HTERT RPE-1 (cell line): ENCODE results near the gene C4BPA.

ENCODE experiments used
- in situ Hi-C: fragments of 300-500 bp; cut with MboI; formaldehyde crosslinking; loops from 4 replicates; pipeline ENCODE4 v1.14.3; 2020; ENCODE audit warnings: low sequenced_read_pairs

The C4BPA gene

DNA sequence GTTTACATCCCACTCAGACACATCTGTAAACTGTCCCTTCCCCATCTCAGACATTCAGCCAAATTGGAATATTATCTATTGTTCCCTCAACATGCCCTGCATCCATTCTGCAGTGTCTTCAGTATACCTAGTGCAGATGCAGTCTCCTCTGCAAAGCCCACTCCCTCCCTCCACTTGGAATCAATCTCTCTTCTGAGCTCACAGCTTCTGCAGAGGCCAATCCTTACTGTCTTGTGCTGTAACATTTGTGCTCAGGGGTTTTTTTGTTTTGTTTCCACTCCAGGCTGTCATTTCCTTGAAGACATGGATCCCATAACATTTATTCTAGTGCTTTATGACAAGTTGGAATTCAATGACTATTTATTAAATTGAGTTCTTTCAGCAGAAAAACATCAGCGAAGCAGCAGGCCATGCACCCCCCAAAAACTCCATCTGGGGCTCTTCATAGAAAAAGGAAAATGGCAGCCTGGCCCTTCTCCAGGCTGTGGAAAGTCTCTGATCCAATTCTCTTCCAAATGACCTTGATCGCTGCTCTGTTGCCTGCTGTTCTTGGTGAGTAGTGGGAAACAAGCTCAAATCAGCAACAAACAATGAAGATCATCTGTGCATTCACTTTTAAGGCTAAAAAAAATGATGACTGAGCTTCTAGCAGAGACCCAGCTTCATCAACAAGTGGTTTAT is 8.7 kb downstream of the C4BPA start:
- in situ Hi-C loops, result no loop called here

DNA sequence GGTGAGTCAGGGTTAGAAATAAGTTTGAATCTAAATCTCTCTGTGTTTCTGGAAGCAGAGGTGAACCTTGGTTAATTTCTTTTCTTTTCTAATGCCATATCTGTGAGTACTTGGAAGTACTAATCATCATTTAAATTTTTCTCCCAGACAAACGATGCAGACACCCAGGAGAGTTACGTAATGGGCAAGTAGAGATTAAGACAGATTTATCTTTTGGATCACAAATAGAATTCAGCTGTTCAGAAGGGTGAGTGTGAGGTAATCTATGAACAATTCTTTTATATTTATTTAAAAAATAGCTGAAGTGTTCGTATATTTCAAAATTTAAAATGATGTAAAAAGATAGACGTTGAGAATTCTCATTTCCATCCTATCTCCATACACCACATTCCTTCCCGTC is 11.2 kb downstream of the C4BPA start:
- in situ Hi-C loops, result no loop called here

DNA sequence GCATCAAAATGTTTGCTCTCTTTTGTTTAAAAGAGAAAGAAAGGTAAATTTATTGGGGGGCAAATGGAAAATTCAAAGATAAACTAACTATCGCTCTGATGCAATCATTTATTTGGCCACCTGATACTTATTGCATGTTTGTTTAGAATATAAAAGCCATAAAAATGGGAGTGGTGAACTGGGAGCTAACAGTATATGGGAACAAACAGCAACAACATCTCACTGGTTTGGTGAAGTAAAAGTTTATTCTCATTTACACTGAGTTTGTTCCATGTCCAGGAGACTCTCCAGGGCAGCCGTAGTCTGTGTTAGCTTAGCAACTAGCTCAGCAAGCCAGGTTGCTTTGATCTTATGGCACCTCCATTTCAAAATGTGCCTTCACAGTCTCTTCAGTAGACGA is 20.4 kb downstream of the C4BPA start:
- in situ Hi-C loops, result no loop called here

DNA sequence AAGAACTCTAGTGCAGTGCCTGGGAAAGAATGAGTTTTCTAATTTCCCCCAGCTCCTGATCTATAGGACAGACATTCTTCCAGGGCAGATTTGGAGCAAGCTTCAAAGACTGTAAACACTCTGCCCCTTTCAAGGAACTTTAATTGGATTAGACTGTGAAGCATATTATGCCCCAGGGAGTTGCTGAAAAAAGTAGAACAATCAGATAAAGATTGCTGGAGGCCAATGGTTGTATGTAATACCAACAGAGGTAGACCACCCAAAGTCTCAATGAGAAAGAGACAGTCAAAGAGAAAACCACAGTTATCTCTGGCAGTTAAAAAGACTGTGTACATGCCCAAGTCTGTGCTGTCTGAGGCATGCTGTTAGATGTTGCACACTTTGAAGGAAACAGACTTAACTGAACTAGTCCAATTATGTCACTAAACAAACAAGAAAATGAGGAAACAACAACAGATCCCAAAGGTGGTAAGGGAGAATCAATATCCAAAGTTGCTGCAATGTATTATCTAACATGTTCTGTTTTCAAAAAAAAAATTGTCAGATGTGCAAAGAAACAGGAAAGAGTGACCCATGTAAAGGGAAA is 24.4 kb downstream of the C4BPA start:
- in situ Hi-C loops, result no loop called here

DNA sequence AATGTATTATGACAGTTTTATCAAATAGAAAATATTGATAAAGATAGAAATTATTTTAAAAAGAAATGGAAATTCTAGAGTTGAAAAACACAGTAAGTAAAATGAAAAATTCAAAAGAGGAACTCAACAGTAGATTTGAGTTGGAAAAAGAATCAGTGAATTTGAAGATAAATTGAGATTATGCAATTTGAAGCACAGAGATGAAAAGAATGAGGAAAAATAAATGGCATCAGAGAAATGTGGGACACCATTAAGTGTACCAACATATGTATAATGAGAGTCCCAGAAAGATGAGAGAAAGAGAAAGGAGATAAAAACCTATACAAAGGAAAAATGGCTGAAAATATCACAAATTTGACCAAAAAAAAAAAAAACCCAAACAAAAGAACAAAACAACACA is 25.0 kb downstream of the C4BPA start:
- in situ Hi-C loops, result no loop called here

DNA sequence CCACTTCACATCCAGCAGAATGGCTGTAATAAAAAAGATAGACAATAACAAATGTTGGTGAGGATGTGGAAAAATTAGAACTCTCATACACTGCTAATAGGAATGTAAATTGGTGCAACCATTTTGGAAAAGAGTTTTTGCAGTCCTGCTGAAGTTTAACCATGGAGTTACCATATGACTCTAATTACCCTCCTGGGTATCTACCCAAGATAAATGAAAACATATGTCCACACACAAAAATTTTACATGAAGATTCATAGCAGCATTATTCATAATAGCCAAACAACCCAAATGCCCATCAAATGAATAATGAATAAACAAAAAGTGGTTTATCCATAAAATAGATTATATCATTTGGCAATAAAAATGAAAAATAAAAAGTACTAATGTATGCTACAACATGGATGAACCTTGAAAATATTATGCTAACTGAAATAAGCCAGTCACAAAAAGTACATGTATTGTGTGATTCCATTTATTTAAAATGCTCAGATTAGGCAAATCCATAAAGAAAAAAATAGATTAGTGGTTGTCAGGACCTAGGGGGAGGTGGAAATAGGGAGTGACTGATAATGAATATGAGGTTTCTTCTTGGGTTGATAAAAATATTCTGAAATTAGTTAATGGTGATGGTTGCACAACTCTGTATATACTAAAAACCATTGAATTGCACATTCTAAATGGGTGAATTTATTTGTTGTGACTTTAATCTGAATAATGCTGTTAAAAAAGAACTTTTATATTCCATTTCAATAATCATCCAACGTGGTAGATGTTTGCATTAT is 26.4 kb downstream of the C4BPA start:
- in situ Hi-C loops, result no loop called here

DNA sequence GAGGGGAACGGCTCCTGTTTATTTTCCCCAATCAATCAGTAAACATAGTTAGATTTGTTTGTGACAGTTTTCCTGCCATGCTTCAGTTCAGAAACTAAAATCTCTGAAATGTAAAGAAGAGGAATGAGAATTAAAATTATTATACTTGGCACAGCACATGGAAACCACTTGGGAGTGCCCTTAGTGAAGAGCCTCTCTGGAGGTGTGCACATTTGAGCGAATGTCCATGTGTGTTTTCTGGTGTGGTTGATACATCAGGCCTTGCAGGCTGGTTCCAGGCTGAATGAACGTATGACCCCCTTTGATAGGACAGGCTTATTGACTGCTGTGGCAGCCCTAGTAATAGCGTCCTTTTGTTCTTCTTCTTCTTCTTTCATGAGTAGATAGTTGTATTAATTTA is 27.1 kb downstream of the C4BPA start:
- in situ Hi-C loops, result no loop called here

DNA sequence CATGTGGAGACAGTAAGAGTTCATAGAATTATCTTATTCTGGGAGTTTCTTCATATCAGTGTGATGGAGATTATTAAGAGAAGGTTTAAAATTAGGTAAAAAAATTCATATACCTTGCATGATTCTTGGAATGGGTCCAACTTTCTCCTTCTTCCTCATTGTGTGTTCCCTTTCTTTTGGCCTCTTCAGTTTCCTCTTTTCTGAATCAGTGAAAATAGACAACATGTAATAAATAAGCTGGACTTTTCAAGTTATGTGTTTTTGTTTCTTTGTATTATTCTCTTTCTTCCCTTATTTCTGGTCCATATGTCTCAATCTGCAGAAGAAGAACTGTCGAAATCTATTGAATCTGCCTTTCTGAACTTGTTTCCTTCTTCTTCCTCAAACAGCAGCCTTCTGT is 30.5 kb downstream of the C4BPA start:
- in situ Hi-C loops, result no loop called here

DNA sequence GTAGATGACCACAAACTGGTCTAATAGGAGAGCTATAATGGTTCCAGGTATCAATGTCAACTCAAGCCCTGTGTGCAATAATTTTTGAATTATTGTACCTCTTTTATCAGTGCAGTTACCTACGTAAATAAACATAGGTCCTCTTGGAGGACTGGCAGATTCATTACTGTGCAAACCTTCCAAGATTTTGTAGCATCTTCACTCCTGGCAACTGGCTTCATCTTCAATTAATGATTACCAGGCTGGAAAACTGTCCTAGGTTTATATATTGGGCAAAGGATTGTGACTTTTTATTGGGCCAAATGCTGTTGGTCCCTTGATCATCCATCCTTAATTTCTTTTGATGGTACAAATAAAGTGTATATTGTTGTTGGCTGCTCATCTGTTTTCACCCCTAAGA is 35.6 kb downstream of the C4BPA start:
- in situ Hi-C loops, result no loop called here

DNA sequence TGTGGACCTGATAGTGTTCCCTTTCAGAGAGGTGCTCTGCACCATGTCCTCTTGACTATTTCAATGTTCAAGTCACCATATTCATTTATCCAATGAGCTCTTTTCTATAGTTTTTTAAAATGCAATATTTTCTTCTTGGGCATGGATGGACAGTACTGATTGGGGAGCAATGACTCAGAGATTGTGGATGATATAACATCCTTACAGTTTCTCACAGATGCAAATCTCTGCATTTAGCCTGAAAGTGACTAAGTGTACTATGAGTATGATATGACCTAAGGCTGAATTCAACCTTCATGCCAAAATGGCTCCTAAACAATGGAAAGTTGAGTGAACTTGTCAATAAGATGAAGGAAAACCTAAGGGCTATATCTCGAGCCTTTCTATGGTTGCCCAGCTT is 36.5 kb downstream of the C4BPA start:
- in situ Hi-C loops, result no loop called here

DNA sequence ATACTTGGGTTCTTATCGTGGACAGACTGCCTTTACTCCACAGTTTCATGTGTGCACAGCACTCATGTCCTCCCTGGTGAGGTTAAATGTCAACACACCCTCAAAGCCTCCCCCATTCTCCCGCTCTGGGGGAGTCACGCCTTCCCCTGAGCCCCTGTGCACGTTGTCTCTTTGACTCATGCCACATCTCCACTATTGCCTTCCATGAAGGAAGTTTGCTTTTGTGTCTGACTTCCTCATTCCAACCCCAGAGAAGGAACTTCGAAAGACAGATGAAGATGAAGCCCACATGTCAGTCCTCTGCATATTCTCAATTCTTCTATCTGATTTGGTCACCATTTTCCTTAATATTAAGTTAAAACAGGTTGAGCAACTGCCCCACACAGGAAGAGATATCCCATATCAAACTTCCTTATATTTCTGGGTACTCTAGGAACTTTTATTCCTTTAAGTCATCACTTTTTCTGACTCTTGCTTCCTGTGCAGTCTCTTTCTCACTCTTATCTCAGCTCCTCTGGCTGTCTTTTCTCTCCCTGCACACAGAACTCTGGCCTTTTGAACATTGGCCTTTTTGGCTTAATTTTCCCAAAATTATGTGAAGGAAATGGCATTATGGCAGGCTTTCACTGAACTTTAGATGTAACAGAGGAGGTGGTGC is 41.5 kb downstream of the C4BPA start:
- in situ Hi-C loops, result no loop called here

DNA sequence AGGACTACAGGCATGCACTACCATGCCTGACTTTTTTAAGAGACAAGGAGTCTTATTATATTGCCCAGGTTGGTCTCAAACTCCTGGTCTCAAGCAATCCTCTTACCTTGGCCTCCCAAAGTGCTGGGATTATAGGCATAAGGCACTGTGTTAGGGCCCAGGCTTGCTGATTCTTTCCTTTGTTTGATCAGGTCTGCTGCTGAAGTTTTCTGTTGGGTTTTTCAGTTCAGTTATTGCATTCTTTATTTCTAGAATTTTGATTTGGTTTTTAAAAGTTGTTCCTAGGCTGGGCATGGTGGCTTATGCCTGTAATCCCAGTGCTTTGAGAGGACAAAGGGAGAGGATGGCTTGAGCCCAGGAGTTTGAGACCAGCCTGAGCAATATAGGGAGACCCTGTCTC is 47.9 kb downstream of the C4BPA start:
- in situ Hi-C loops, result no loop called here

DNA sequence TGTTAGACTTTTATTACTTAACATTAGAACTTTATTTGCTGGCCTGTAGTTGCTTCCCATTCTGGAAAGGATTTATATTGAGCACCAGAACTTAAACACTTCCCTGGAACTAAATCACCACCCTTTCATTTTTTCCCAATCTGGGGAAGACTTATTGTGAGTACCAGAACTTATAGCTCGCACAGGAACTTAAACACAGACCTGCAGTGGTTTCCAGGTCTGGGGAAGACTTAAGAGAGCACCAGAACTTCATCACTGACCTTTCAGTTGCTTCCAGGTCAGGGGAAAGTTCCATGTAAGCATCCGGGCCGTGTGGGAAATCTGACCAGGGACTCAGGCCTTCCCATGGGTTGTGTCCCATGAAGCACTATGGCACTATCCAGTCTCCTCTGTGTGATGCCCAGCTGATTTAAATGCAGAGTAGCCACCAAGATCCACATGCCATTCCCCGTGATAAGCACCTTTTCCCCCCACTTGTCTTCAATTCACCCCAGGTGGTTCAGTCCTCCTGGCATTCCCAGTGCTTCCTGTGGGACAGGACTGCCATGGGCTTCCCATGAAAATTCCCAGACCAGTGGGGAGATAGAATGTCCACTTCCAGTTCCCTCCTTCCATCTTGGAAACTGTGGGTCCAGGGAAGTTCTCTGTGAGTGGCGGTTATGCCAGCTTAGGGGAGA is 48.9 kb downstream of the C4BPA start:
- in situ Hi-C loops, result no loop called here

DNA sequence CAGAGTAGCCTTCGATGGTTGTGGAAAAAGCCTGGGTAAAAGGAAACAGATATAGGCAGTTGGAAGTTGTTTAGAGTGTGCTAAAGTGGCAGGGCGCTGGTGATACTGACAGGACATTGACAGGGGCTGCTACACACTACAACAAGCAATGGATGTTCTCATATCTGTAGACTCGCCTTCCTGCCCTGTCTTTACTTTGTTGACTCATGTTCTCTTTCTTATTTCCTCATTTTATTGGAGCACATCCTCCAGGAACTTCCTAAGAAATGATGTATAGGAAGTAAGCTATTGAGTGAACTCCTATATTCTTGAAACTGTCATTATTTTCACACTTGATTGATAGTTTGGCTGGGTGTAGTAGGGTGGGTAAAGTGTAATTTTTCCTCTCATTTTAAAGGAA is 51.0 kb downstream of the C4BPA start:
- in situ Hi-C loops, result no loop called here

DNA sequence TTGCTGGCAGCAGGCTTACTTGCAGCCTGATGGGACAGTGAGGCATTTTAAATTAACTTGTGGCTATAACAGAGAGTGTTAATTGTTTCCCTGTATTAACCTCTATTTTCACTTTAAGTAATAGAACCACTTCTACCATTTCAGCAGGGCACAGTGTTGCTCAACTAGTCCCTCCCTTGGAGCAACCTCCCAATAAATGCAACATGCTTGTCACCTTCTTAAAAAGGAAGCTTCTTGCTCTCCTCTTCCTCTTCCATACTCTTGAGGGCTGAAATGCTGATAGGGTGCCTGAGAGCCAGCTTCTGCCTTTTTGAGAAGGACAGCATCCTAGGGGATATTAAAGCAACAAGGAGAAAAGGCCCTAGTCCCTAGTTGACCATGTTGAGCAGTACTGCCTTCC is 52.1 kb downstream of the C4BPA start:
- in situ Hi-C loops, result no loop called here

DNA sequence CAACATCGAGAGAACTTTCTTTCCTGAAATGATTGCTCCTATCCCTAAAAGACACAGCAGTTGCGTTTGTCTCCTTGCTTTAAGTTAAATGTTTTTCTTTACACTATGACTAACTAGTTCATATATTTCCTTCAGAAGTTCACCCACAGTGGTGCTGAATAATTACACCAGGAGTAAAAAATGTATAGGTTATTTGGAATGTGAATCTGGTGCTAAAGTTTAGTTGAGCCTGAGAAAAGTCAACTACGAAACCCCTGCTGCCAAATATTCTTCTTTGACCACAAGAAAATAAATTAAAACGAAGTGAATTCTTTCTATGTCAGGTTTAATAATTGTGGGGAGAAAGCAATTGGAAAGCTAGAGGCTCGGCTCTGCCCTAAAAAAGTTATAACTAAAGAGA is 52.8 kb downstream of the C4BPA start:
- in situ Hi-C loops, result no loop called here

DNA sequence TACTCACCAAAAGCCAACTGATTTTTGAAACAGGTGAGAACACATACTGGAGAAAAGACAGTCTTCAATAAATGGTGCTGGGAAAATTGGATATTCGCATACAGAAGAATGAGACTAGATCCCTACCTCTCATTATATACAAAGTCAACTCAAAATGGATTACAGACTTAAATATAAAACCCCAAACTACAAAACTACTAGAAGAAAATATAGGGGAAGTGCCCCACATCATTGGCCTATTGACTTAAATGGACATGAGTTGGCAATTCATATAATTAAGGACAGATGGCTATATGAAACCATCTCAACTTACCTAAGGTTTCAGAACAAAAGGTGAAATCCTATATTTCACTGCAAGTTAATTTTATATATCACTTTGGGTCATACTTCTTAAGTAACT is 60.1 kb downstream of the C4BPA start:
- in situ Hi-C loops, result no loop called here

DNA sequence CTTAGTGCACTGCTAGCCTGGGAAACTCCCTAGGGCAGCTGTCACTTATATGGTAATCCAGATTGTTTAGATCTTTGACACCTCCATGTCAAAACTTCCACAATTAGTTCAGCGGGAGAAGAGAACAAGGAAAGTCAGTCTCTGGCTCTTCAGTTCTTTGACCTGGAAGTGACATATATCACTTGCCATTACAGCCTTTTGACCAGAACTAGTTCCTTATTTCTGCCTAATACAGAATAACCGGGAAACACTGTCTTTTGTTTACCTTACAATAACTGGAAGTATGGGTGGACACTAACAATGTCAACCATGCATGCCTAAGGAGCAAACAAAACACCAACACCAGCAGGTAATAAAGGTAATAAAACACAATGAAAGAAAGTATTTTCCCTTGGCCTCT is 68.3 kb downstream of the C4BPA start:
- in situ Hi-C loops, result no loop called here

DNA sequence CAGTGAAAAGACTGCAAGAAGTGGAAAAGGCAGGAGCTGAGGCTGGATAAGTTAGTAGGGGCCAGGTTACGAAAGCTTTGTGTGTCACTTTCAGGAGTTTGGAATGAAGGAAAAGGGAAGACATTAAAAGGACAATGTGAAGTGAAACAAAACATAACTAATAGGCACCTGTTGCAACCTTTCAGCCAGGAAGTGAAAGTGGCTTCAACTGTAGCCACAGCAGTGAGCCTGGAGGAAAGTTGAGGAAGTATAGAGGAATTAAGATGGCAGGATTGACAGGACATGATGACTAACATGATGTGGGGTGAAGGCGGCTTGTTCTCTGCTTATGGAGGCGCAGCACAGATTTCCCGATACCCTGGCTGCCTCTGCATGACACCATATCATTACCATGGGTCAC is 68.9 kb downstream of the C4BPA start:
- in situ Hi-C loops, result no loop called here

DNA sequence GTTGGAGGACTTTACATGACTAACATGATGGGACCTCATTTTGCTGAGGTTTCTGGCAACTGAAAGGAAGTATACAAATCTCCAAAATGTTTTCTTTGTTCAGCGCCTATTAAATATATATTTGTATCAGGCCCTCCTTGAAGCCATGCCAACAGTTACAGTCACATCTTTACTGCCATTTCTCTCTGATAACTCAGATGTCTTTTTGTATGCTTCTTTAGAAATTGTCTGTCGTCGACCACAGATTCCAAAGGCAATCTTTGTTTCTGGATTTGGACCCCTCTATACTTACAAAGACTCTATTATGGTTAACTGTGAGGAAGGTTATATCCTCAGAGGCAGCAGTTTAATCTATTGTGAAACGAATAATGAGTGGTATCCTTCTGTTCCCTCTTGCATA is 69.4 kb downstream of the C4BPA start:
- in situ Hi-C loops, result no loop called here

DNA sequence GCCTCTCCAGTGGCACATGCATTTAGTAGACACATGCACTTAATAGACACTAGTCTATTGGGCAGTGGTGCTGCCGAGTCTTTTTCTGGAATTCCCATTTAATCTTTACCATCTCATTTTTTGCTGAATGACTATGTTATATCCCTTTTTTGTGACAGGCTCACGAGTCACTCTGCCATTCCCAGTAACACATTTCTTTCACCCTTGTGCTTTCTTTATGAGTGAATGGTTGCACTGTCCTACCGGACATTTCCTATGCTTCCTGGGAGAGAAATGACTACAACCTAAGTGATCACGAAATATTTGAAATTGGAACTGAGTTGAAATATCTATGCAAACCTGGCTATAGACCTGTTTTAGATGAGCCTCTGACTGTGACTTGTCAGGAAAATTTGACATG is 70.9 kb downstream of the C4BPA start:
- in situ Hi-C loops, result no loop called here
